ENCODE data around the gene ERMAP.

GRCh38 chr1:42876009-42876408, 59.1 kb downstream of the ERMAP start:
- TF ChIP-seq CTCF (conservative IDR thresholded peaks at IDR 0.05; ENCODE audit: low read depth in 2 of 2) (no peak), EZH2 (IDR thresholded peaks at IDR 0.05; ENCODE audit: low read depth, unreplicated experiment) (no peak), EZH2phosphoT487 (IDR thresholded peaks at IDR 0.05; ENCODE audit: unreplicated experiment) (no peak), POLR2AphosphoS5 (IDR thresholded peaks at IDR 0.05; ENCODE audit: low read depth) (no peak), REST (IDR thresholded peaks at IDR 0.05; ENCODE audit: unreplicated experiment) (no peak), JUNB (IDR thresholded peaks at IDR 0.05; ENCODE audit: unreplicated experiment) (no peak), ZNF331 (CRISPR knock-in tag; IDR thresholded peaks at IDR 0.05; ENCODE audit: low read depth) (no peak), NANOG (IDR thresholded peaks at IDR 0.05; ENCODE audit: borderline replicate concordance) (no peak), ZNF114 (CRISPR knock-in tag; IDR thresholded peaks at IDR 0.05) (no peak), STAT1 (IDR thresholded peaks at IDR 0.05; ENCODE audit: unreplicated experiment) (no peak)
- TF ChIP-seq, protein P1, sequence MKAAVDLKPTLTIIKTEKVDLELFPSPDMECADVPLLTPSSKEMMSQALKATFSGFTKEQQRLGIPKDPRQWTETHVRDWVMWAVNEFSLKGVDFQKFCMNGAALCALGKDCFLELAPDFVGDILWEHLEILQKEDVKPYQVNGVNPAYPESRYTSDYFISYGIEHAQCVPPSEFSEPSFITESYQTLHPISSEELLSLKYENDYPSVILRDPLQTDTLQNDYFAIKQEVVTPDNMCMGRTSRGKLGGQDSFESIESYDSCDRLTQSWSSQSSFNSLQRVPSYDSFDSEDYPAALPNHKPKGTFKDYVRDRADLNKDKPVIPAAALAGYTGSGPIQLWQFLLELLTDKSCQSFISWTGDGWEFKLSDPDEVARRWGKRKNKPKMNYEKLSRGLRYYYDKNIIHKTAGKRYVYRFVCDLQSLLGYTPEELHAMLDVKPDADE (IDR thresholded peaks at IDR 0.05): no peak
- TF ChIP-seq, protein P2, sequence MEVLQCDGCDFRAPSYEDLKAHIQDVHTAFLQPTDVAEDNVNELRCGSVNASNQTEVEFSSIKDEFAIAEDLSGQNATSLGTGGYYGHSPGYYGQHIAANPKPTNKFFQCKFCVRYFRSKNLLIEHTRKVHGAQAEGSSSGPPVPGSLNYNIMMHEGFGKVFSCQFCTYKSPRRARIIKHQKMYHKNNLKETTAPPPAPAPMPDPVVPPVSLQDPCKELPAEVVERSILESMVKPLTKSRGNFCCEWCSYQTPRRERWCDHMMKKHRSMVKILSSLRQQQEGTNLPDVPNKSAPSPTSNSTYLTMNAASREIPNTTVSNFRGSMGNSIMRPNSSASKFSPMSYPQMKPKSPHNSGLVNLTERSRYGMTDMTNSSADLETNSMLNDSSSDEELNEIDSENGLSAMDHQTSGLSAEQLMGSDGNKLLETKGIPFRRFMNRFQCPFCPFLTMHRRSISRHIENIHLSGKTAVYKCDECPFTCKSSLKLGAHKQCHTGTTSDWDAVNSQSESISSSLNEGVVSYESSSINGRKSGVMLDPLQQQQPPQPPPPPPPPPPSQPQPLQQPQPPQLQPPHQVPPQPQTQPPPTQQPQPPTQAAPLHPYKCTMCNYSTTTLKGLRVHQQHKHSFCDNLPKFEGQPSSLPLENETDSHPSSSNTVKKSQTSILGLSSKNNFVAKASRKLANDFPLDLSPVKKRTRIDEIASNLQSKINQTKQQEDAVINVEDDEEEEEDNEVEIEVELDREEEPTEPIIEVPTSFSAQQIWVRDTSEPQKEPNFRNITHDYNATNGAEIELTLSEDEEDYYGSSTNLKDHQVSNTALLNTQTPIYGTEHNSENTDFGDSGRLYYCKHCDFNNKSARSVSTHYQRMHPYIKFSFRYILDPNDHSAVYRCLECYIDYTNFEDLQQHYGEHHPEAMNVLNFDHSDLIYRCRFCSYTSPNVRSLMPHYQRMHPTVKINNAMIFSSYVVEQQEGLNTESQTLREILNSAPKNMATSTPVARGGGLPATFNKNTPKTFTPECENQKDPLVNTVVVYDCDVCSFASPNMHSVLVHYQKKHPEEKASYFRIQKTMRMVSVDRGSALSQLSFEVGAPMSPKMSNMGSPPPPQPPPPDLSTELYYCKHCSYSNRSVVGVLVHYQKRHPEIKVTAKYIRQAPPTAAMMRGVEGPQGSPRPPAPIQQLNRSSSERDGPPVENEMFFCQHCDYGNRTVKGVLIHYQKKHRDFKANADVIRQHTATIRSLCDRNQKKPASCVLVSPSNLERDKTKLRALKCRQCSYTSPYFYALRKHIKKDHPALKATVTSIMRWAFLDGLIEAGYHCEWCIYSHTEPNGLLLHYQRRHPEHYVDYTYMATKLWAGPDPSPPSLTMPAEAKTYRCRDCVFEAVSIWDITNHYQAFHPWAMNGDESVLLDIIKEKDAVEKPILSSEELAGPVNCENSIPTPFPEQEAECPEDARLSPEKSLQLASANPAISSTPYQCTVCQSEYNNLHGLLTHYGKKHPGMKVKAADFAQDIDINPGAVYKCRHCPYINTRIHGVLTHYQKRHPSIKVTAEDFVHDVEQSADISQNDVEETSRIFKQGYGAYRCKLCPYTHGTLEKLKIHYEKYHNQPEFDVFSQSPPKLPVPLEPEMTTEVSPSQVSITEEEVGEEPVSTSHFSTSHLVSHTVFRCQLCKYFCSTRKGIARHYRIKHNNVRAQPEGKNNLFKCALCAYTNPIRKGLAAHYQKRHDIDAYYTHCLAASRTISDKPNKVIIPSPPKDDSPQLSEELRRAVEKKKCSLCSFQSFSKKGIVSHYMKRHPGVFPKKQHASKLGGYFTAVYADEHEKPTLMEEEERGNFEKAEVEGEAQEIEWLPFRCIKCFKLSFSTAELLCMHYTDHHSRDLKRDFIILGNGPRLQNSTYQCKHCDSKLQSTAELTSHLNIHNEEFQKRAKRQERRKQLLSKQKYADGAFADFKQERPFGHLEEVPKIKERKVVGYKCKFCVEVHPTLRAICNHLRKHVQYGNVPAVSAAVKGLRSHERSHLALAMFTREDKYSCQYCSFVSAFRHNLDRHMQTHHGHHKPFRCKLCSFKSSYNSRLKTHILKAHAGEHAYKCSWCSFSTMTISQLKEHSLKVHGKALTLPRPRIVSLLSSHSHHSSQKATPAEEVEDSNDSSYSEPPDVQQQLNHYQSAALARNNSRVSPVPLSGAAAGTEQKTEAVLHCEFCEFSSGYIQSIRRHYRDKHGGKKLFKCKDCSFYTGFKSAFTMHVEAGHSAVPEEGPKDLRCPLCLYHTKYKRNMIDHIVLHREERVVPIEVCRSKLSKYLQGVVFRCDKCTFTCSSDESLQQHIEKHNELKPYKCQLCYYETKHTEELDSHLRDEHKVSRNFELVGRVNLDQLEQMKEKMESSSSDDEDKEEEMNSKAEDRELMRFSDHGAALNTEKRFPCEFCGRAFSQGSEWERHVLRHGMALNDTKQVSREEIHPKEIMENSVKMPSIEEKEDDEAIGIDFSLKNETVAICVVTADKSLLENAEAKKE (CRISPR knock-in tag; IDR thresholded peaks at IDR 0.05): no peak

All from GM23338 (cell line).